Measurements from ENCODE around the gene PDE6G.
A peak's percentile ranks its signal among the peaks of the same experiment; 100 is the strongest.

PDE6G gene

GRCh38 chr17:81601525-81602120 is 54.7 kb downstream of the PDE6G start:
- TF ChIP-seq EGR1 (IDR thresholded peaks at IDR 0.05), result no peak
- no peak for TF ChIP-seq TEAD4 (IDR thresholded peaks at IDR 0.05)
- TF ChIP-seq USF1 (IDR thresholded peaks at IDR 0.05), result no peak
- no peak for TF ChIP-seq YY1 (IDR thresholded peaks at IDR 0.05; ENCODE audit: low read depth)
- TF ChIP-seq RAD21 (IDR thresholded peaks at IDR 0.05; ENCODE audit: low read depth), result peak; percentile 66
- TF ChIP-seq MAX (IDR thresholded peaks at IDR 0.05), result no peak
